ENCODE measurements around the gene ASF1B.
"Not testable (repeated sequence)": the region's sequence is repeated elsewhere in the genome, so short reads cannot be mapped to it uniquely, and the experiment has no call there.

Gene ASF1B

DNA sequence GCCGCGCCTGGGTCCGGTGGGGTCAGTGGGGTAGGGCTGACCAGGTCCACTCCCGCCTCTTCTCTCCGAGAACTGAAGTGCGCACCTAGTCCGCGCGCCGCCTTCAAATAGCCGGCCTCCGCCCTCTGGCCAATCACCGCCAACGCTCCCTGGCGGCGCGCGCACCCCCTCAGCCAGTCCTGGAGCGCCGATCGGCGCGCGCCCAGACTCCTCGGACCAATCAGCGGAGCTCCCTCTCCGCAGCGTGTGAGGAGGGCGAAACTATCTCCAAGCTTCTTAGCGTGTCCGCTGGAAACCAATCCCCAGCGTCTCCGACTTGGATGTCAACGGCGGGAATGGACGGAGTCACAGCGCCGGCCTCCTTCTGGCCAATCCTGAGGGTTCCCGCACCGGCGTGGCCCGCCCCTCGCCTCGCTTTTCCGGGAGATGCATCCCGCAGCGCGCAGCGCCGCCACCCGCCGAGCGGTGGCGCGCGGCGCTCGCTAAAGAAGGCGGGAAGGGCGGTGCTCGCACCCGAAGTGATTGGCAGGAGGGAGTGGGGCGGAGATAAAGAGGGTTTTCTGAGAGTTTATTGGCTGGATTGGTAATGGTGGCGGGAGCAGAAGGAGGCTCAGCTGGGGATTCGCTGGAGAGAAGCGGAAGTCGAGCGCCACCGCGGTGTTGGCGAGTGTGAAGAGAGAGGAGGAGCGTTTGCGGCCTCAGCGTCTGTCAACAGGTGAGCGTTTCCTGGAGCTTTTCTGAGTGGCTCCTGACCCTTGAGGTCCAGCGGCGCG lies at the start of gene ASF1B:
Gene ASF1B, minus strand, starts transcription at position 81 of the 773 bp plus-strand sequence. CDS start 133 bp downstream, outside the sequence.
- DNase-seq (ENCODE audit: low spot score): peak; percentile 99

DNA sequence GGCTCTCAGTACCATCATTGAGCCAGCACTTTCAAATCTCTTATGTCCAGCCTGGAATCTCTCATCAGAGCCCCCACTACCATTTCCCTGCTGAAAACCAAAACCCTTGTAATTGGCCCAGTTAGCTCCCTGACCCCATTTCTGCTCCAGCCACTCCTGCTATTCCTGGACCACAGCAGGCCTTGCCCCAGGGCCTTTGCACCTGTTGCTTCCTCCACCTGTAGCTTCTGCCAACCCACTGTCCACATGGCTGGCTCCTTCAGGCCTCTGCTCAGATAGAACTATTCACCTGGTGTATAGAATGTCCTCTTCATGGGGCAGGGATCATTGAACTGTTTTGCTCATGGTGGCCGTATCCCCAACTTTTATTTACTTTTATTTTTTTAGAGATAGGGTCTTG lies 49.3 kb upstream of the ASF1B start:
- DNase-seq (ENCODE audit: low spot score): not testable (repeated sequence)

DNA sequence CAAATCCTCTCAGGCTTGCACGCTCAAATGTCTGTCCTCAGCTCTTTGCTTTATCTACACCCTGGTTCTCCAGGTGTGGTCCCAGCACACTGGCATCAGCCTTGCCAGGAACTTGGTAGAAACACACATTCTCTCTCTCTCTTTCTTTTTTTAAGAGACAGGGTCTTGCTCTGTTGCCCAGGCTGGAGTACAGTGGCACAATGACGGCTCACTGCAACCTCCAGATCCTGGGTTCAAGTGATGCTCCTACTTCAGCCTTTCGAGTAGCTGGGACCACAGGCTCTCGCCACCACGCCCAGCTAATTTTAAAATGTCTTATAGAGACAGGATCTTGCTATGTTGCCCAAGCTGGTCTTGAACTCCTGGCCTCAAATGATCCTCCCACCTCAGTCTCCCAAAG lies 48.8 kb upstream of the ASF1B start:
- no peak for DNase-seq (ENCODE audit: low spot score)

DNA sequence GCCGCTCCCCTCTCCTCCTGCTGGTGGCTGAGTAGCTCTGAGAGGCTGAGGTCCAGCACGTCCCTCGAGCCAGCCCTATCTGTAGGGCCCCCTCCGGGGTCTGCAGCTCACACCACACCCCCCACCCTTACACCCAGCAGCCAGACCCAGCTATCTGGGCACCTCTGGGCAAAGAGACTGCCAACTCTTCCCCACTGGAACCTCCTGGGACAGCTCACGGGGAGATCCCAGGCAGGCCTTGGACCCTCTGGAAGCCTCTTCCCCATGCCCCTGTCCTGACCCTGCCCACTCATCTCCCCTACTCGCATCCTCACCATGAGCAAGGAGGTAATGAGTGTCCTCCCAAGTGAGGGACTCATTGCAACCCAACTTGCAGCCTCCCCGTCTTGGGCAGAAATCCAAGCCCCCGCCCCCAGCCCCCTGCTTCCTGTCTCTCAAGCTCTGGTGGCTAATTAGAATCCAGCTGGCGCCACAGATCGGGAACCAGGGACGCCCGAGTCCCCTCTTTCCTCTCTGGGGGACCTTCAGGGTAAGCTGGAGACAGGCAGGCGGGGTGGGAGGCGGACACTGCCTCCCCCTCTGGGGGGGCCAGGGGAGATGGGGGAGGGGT lies 47.5 kb upstream of the ASF1B start:
- DNase-seq (ENCODE audit: low spot score): no peak

DNA sequence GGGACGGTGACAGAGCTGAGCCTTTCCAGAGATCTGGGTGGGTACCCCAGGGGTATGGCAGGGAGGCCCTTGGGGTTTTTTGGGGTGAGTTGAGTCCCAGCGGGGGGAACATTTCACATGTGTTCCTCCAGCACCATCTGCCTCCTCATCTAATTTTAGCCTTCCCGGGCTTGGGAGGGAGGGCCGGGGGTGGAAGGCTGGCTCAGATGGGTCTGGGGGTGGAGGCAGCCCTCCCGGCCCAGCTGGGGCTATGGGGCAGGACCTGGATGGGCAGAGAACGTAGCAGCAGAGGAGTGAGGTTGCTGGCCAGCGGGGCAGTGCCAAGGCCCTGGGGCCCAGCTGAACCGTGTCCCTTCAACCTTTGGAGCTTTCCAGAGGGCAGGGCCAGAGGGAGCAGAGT lies 46.1 kb upstream of the ASF1B start:
- DNase-seq (ENCODE audit: low spot score): no peak

DNA sequence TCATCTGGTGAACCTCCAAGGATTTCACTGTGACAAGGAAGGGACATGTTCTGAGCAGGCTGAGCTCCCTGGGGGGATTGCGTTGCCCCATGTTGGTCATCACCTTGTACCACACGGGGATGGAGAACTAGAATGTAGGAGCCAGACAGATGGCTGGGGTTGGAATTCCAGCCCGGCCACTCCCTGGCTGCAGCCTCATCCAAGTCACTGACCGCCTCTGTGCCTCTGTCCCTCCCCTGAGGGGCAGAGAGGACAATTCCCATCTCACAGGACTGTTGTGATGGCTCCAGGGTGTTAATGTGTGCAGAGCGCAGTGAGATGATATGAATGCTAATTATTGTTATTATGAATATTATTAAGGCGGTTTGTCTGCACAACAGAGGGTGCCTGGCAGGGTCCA lies 45.5 kb upstream of the ASF1B start:
- no peak for DNase-seq (ENCODE audit: low spot score)

DNA sequence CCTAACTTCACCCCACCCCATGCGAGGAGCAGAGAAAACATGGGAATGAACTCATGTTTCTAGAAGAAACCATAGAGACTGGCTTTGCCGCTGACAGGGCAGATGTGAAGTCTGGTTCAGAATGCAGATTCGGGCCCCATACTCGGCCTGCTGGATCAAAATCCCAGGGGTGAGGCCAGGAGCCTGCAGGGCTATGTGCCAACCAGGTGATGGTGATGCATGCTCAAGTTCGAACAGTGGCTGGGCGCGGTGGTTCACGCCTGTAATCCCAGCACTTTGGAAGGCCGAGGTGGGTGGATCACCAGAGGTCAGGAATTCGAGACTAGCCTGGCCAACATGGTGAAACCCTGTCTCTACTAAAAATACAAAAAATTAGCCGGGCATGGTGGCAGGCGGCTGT lies 44.8 kb upstream of the ASF1B start:
- DNase-seq (ENCODE audit: low spot score): not testable (repeated sequence)

DNA sequence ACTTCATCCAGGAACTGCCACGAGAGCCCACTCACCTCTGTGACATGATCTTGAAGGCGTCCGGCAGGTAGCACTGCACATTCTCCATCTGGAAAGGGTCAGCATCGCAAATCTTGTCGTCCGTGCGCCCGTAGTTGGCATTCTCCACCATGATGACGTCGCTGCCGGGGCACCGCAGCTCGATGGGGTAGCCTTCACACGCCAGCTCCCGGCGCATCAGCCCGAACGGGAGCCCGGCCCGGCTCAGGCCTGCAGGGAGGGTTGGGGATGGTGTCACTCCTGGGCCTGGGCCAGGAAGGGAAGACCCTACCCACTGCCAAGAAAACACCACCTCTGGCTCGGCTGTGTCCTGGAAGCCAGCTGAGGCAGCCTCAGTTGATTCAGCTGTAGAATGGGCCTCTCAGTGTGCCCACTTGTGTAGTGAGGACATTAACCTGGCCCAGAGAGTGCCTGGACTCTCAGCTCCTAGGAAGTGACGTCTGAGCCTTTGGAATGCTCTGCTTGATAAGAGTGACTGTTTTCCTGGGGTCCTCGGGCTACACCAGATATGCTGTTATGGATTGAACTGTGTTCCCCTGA lies 41.2 kb upstream of the ASF1B start:
- DNase-seq (ENCODE audit: low spot score): no peak

DNA sequence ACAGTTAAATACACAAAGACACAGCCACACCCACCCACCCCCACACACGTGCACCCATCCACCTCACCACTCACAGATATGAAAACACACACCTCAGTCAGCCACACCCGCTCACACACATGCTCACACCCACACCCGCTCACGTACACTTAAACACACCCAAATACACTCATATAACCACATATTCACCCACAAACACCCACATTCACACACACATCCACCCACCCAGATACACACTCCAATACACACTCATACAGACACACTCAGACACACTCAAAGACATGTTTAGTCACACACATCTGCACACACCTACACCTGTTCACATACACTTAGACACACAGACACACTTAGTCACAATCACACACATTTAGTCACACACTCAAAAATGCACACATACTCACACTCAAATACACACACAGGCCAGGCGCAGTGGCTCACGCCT lies 39.0 kb upstream of the ASF1B start:
- no peak for DNase-seq (ENCODE audit: low spot score)

DNA sequence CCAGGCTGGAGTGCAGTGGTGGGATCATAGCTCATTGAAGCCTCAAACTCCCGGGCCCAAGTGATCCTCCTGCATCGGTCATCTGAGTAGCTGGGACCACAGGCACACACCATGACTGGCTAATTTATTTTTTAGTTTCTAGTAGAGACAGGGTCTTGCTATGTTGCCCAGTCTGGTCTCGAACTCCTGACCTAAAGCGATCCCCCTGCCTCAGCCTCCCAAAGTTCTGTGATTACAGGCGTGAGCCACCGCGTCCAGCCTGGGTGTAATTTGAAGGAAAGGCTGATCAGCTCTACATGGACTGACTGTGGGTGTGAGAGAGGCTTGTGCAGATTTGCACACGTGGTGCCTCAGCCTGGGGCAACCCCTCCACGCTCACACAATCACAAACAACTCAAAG lies 38.5 kb upstream of the ASF1B start:
- no peak for DNase-seq (ENCODE audit: low spot score)

DNA sequence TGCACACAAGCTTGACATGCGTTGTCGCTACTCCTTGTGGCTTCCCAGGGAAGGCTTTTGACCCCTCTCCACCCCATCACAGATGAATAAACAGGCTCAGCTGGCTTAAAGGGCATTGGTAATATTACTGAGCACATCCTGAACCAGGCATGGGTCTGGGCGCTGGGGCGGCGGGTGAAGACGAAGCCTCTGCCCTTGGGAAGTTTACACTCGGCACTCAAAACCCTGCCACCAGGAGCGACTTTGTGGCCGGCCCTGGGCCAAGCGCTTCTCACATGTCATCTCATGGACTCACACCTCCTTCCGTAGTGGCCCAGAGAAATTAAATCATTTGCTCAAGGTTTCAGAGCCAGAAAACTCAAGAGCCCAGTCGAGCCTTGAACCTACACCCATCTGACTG lies 32.6 kb upstream of the ASF1B start:
- DNase-seq (ENCODE audit: low spot score): no peak

DNA sequence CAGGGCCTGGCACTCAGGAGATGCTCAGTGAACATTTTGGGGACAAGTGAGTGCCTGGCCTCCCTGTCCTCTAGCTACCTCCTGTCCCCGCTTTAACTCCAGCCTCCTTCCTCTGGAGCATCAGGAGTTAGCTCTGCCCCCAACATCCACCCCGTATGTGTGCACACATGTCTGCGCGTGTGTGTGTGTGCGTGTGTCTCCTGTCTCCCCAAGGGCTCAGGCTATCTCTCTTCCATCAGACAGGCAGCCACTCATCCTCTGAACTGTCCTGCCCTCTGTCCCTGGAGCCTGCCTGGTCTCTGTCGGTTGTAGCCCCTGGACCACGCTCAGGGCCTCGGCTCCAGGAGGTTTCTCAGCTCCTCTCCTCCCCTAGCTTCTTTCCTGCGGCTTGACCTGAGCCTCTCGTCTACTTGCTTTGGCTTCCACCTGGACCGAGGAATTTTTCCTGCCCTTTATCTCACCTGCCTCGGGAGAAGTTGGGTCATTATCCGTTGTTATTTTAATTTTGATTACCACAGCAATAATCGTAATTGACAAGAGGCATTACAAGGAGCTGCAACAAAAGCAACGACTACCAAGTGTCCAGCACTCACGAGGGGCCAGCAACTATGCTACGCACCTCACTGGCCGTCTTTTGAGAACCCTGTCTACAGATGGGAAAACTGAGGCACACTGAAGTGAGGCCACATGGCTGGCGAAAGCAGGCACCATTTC lies 32.0 kb upstream of the ASF1B start:
- no peak for DNase-seq (ENCODE audit: low spot score)

DNA sequence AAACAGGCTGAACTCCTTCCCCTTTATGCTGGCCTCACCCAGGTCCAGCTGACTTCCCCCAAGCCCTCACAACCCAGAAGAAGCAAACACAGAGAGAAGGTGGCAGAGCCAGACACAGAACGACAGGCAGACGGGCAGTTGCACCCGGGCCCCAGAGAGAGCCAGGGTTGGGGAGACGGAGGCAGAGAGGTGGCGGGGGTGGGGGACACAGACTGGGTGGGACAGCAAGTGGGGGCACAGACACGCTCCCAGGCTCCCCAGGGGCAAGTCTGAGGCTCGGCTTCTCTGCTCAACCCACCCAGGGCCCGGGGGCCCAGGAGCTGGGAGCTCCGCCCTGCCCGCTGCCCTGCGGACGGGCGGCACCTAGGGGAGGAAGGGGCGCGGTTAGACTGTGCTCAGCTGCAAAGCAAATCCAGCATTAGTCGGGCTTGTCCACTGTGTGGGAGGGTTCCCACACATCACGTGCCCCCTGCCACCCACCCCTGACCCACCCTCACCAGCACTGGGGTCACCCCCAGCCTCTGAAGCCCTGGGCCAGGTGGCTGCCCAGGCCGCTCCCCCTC lies 31.3 kb upstream of the ASF1B start:
- DNase-seq (ENCODE audit: low spot score): peak; percentile 29

DNA sequence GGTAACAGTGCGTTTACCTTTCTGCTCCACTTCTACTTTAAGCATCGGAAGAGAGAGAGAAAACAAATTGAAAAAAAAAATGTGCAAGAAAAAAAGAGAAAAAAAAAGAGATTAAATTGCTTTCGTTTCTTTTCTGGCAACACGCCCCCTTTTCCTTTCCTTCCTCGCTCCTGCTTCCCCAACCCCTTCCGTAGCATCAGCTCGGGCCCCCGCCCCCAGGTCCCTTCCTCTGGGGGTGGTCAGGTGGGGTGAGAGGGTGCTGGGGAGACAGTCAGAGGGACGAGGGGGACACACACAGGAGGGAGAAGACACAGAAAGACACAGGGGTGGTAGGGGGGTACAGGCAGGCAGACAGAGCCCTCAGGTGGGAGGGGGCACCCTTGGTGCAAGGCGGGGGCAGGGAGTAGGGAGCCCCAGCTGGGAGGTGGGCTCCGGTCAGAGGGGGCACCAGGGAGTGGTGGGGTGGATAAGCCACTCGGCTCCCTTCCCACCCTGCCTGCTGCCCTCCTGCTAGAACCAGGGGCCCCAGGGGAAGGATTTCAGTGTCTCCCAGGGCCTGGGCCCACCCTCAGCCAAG lies 30.7 kb upstream of the ASF1B start:
- no peak for DNase-seq (ENCODE audit: low spot score)

DNA sequence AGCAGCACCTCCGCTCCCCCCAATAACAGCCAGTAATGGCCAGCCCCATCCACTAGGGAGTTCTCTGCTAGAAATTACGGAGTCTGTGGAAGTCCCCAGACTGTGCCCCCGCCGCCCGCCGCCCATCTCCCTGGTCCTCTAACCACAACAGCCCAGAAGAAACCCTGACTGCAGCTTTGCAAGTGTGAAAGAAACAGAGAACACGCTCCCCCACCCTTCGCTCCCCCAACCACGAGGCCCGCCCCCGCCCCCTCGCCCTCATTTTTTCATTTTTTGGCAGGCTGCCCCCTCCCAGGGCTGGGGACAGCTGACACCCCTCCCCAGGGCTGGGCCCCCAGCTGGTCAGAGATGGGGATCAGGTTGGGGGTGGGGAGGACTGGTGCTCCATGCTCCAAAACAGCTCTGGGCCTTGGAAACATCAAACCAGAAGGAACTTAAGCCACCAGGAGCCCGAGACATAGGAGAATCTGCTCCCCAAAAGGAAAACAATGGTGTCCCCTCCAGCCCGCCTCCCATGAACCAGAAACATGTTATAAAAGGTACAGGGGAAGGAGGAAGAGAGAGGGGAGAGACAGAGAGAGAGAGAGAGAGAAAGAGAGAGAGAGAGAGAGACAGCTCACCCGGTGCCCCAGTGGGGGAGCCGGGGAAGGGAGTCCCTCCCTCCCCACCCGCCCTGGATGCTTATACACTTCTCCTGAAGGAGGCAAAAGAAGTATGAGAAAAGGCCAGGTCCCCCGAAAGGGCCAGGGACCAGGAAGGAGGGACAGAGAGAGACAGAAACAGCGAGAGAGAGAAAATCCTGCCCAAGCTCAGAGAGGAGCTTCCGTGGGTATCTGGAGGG lies 29.8 kb upstream of the ASF1B start:
- no peak for DNase-seq (ENCODE audit: low spot score)

DNA sequence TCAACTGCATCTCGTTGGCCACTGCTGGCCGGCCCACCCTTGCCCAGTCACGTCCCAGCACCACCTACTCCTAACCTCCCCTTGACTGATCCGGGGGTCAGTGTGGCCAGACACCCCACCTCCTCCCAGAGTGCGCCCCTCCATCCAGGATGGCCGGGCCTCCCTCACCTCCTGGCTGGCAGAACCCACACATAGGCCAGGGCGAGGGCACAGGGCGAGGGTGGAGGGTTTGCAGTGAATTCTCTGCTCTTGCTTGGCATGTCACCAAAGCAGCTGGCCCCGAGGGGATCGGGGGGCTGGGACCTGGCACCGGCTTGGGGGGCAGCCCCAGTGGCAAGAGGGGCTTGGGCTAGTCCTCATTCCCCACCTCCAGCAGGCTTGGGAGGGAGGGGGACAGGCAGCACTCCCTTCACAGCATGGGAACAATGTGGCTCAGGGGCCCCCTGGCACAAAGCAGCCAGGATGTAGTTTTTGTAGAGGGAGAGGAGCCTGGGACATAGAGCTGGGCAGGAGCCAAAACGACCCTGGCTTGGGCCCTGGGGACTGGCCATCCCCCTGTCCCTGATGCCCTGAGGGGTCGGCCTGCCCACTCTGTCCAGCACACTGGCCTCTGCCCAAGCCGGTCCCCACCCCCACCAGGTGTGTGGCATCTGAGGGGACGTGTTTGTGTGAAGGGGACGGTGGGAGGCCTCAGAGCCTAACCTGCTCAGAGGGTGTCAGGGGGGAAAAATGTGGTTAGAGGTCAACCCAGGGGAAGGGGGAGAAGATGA lies 28.5 kb upstream of the ASF1B start:
- DNase-seq (ENCODE audit: low spot score): no peak

DNA sequence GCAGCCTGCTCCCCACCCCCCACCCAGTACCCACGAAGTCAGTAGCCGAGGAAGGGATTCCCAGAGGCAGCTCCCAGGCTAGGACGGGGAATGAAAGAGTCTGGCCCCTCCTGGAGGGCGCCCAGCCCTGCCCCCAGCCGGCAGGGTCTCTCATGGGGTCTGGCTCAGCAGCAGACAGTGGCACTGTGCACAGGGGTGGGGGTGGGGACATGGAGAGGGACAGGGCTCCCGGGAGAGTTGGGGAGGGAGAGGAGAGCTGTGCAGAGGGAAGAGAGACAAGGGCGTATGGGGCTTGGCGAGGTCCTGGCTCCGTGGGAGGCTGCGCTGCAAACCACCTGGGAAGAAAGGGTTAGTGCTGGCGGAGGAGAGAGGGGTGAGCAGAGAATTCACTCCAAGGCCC lies 27.7 kb upstream of the ASF1B start:
- DNase-seq (ENCODE audit: low spot score): no peak

DNA sequence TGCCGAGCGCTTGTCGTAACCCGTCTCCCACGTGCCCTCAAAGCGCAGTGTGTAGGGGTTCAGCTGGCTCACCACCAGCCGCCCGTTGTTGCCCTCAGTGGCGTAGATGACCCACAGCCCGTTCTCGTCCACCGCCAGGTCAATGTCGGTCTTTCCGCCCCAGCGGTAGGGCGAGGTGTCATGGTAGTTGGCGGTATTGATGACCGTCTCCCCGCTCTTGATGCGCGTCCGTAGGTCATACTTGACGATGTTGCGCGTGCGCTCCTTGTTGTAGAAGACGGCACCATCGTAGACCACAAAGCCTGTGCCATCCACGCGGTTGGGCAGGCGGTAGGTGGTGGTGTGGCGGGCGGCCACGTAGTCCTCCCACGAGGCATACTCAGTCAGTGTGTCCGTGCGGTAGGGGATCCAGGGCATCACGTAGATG lies 26.5 kb upstream of the ASF1B start:
- DNase-seq (ENCODE audit: low spot score): no peak

DNA sequence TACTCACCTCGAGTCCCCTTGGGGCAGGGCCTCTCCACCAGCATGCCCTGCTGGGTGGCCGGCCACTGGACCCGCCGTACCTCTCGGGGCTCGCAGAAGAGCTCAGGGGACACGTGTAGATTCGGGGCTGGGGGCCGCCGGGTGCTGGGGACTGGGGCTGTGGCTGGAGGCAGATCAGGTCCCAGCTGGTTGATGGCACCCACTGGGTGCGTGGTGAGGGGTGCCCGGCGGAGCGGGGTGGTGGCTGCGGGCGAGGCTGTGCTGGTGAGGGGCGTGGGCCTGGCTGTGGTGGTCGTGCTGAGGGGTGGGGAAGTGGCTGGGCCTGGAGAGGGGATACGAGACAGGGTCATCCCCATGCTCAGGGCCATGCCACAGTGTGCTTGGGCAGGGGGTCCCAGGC lies 24.9 kb upstream of the ASF1B start:
- no peak for DNase-seq (ENCODE audit: low spot score)

DNA sequence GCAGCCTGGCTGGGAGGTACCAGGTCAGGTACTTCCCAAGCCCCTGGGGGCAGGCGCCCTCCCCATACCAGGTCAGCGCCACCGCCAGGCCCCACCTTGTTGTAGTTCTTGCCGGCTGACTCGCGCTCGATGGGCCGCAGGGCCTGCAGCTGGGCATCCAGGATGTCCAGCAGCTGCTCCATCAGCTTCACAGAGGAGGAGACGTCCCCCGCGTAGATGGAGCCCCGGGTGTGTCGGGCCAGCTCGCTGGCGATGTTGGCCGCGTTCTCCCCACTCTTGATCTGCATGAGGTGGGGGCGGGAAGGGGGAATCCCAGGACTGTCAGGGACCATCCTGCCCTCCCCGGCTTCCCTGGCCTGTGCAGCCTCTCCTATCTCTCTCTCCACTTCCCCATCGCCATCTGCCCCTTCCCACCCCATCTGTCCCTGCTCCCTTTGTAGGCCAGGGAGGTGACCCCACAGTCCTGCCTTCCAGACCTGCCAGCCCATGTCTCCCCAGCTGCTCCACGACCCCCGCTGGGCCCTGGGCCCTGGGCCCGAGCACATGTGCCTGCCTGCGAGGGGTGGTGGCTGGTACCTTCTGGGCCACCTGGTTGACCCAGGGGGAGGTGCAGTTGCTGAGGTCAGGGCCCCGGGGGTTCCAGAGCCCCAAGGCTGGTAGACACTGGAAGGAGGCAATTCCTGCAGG lies 23.8 kb upstream of the ASF1B start:
- DNase-seq (ENCODE audit: low spot score): no peak

Measured in CD4-positive, alpha-beta T cell treated with Interleukin-15 for 4 hours (primary cell).